GM12872 (cell line): ENCODE data around the gene ZZZ3.

Source experiments
- TF ChIP-seq, protein P1 (sequence below): IDR thresholded peaks from 3 replicates; pipeline ENCODE4 v1.5.1; 2011; ENCODE audit warnings: low read depth, mild to moderate bottlenecking, low read length, moderate library complexity; ENCODE audit not compliant: insufficient read depth

ZZZ3 gene

DNA sequence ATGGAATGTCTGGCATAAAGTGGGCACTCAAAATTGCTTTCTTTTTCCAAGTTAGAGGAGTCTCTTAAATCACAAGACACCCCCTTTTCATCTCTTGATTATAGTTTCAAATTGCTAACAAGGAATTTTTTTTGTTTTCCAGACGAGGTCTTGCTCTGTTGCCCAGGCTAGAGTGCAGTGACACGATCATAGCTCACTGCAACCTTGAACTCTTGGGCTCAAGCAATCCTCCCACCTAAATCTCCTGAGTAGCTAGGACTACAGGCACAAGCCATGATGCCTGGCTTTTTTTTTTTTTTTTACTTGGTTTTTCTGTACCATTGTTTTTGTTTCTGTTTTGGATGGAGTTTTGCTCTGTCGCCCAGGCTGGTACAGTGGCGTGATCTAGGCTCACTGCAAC lies 20.8 kb downstream of the ZZZ3 start:
- TF ChIP-seq, protein P1, sequence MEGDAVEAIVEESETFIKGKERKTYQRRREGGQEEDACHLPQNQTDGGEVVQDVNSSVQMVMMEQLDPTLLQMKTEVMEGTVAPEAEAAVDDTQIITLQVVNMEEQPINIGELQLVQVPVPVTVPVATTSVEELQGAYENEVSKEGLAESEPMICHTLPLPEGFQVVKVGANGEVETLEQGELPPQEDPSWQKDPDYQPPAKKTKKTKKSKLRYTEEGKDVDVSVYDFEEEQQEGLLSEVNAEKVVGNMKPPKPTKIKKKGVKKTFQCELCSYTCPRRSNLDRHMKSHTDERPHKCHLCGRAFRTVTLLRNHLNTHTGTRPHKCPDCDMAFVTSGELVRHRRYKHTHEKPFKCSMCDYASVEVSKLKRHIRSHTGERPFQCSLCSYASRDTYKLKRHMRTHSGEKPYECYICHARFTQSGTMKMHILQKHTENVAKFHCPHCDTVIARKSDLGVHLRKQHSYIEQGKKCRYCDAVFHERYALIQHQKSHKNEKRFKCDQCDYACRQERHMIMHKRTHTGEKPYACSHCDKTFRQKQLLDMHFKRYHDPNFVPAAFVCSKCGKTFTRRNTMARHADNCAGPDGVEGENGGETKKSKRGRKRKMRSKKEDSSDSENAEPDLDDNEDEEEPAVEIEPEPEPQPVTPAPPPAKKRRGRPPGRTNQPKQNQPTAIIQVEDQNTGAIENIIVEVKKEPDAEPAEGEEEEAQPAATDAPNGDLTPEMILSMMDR, result no peak

DNA sequence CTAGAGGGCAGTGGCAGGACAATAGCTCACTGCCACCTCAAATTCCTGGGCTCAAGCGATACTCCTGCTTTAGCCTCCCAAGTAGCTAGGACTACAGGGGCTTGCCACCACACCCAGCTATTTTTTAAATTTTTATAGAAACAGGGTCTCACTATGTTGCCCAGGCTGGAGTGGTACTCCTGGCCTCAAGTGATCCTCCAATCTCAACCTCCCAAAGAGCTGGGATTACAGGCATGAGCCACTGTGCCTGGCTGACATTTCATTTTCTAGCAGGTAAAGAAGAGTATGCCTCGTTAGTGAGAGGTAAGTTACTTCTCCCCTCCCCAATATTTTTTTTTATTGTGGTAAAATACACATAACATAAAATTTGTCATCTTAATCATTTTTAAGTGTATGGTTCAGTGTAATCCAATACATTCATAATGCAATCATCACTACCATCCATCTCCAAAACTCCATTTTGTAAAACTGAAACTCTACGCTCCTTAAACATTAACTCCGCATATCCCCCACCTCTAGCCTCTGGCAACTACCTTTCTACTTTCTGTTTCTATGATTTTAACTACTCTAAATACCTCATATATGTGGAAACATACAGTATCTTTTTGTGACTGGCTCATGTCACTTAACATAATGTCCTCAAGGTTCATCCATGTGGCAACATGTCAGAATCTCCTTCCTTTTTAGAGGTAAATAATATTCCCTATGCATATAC lies 22.4 kb downstream of the ZZZ3 start:
- TF ChIP-seq, protein P1, result no peak

DNA sequence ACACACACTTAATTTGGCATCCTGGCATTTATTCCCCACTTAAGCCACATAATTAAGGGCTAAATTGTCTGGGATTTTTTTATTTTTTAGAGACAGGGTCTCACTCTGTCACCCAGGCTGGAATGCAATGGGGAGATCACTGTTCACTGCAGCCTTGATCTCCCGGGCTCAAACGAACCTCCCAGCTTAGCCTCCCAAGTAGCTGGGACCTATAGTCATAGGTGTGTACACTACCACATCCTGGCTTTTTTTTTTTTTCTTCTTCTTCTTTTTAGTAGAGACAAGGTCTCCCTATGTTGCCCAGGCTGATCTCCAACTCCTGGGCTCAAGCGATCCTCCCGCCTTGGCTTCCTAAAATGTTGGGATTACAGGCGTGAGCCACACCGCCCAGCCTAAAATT lies 24.2 kb downstream of the ZZZ3 start:
- TF ChIP-seq, protein P1, result no peak

DNA sequence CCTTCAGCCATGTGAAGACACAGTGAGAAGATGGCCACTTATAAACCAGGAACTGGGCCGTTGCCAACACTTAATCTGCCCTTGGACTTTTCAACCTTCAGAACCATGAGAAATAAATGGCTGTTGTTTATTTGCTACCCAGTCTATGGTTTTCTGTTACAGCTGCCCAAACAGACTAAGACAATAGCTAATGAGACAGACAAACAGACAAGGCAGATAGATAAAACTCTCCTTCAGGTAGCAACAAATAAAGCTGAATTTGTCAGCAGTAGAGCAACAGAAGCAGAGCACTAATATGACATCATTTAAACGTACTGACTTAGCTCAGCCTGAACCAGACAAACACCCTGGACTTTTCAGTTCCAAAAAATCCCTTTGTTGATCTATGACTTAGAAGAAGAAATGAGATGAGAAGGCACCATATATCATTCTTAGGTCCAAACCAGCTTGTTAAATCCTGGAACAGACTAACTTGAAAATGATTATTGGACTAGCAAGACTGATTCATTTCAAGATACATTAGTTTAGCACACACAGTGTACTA lies 27.0 kb downstream of the ZZZ3 start:
- TF ChIP-seq, protein P1, result no peak

DNA sequence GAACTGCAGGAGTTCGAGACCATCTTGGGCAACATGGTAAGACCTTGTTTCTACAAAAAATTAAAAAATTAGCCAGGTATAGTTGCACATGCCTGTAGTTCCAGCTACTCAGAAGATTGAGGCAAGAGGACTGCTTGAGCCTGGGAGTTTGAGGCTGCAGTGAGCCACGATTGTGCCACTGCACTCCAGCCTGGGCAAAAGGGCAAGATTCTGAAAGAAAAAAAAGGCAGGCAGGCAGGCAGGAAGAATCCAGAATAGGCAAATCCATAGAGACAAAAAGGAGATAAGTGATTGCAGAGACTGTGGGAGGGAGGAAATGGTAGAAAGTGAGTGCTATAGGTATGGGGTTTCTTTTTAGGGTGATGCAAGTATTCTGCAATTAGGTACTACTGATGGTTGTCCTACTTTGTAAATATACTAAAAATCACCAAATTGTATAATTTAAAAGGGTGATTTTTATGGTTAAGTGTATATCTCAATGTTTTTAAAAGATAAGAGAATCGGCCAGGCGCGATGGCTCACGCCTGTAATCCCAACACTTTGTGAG lies 29.4 kb downstream of the ZZZ3 start:
- TF ChIP-seq, protein P1, result no peak

DNA sequence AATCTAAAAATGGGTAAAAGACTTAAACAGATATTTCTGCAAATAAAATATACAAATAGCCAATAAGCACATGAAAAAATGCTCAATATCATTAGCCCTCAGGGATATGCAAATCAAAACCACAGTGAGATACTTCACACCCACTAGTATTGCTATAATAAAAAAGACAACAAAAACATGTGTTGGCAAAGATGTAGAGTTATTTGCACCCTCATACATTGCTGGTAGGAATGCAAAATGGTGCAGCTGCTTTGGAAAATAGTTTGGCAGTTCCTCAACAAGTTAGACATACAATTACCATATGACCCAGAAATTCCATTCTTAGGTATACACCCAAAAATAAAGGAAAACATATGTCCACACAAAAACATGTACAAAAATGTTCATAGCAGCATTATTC lies 30.2 kb downstream of the ZZZ3 start:
- TF ChIP-seq, protein P1, result no peak

DNA sequence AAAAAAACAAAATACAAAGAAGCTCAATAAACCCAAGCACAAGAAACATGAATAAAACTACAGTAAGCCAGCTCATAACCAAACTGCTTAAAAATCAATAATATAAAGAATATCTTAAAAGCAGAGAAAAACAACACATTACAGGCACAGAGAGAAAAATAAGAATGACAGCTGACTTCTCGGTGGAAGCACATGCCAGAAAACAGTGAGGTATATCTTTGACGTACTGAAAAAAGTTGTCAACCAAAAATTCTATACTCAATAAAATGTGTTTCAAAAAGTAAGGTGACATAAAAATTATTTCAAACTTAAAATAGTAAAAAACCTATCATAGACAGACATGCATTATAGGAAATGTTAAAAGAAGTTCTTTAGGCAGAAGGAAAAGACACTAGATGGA lies 33.3 kb downstream of the ZZZ3 start:
- TF ChIP-seq, protein P1, result no peak
